ENCODE results near the gene LIN37. TPM values are rescaled to one million over a fixed set of nuclear protein-coding genes. Genes with fewer than 3 reads are reported as not detected.

Gene LIN37
- total and polyA plus RNA-seq, 9 of the 15 experiments (the other 6 are each of a cell fraction or from before 2014, with no cell fraction given) = 1.2 to 12.5 (median 8.6) TPM

- TF ChIP-seq ZBTB40 (IDR thresholded peaks at IDR 0.05) = no peak
- no peak for TF ChIP-seq ZBTB40 (CRISPR knock-in tag; IDR thresholded peaks at IDR 0.05)
- TF ChIP-seq SIRT6 (IDR thresholded peaks at IDR 0.05; ENCODE audit: low read depth, low read length) = no peak
- no peak for TF ChIP-seq BRF1 (IDR thresholded peaks at IDR 0.05; ENCODE audit: borderline replicate concordance, extremely low read depth, insufficient read length)
- no peak for TF ChIP-seq SMARCB1 (IDR thresholded peaks at IDR 0.05; ENCODE audit: insufficient read length, low read depth)
- no peak for TF ChIP-seq ZNF282 (CRISPR knock-in tag; IDR thresholded peaks at IDR 0.05)
- TF ChIP-seq THRAP3 (IDR thresholded peaks at IDR 0.05; ENCODE audit: borderline replicate concordance) = no peak
- TF ChIP-seq CSDE1 (IDR thresholded peaks at IDR 0.05) = no peak
- TF ChIP-seq MBD1 (CRISPR knock-in tag; IDR thresholded peaks at IDR 0.05) = no peak
- no peak for TF ChIP-seq CREBBP (IDR thresholded peaks at IDR 0.05; ENCODE audit: low read depth, low read length)
- TF ChIP-seq NR4A1 (CRISPR knock-in tag; IDR thresholded peaks at IDR 0.05) = no peak
- no peak for TF ChIP-seq NR4A1 (tag; IDR thresholded peaks at IDR 0.05)
- TF ChIP-seq CREB5 (CRISPR knock-in tag; IDR thresholded peaks at IDR 0.05) = no peak
- no peak for TF ChIP-seq PHB (CRISPR knock-in tag; IDR thresholded peaks at IDR 0.05)
Observed at GRCh38 chr19:35744430-35745327, 3.7 kb upstream of the LIN37 start (continued).

Data from K562 (cell line).